Spinal cord (tissue), 10 donors: ENCODE measurements around the gene NDST1. TPM values are rescaled to one million over a fixed set of nuclear protein-coding genes. Genes with fewer than 3 reads are reported as not detected.

ENCODE experiments used
- DNase-seq, 6 donors: peaks; one replicate each; pipeline versions ENCODE4 v3.0.0 to v3.0.0-alpha.2; 2013 to 2015; ENCODE audit warnings: low spot score in 6 of 6, low read depth in 4 of 6
- H3K27ac ChIP-seq: one replicate; pipeline ENCODE4 v1.5.1; 2013; ENCODE audit warnings: low read depth, low read length, control low read depth
- H3K27me3 ChIP-seq: one replicate; pipeline ENCODE4 v1.6.1; 2013; ENCODE audit warnings: low read length; ENCODE audit not compliant: control insufficient read depth, insufficient read depth
- H3K36me3 ChIP-seq: one replicate; pipeline ENCODE4 v1.6.1; 2013; ENCODE audit warnings: low read length; ENCODE audit not compliant: control insufficient read depth, insufficient read depth
- H3K4me1 ChIP-seq: one replicate; pipeline ENCODE4 v1.6.1; 2013; ENCODE audit warnings: low read length; ENCODE audit not compliant: control insufficient read depth, insufficient read depth
- H3K4me3 ChIP-seq: one replicate; pipeline ENCODE4 v1.5.1; 2013; ENCODE audit warnings: low read depth, low read length, control low read depth
- H3K9me3 ChIP-seq: one replicate; pipeline ENCODE4 v1.6.1; 2013; ENCODE audit warnings: low read length; ENCODE audit not compliant: control insufficient read depth, insufficient read depth
- WGBS: methylation state at CpG from one replicate; pipeline ENCODE4 v1.1.5; 2013; ENCODE audit warnings: missing lambda C conversion rate; ENCODE audit not compliant: insufficient coverage; 5-methylcytosine and 5-hydroxymethylcytosine counted together
- polyA plus RNA-seq, 2 donors: library from polyadenylated mRNA; unstranded; fragments of 120-200 nt; gene quantifications; one replicate each; pipeline ENCODE4 v1.2.1, GENCODE V29; 2013; ENCODE audit not compliant: insufficient read length in 2 of 2
- total RNA-seq, 2 donors: library from RNA; depleted of rRNA in 1 of 2; stranded (reverse); fragments of 120-200 nt in 1 of 2; fragments of >200 nt in 1 of 2; gene quantifications; one replicate each; pipeline versions ENCODE4 v1.2.3 to v1.2.4, GENCODE V29; 2013 to 2014
- donor health status: healthy.

NDST1 gene
- total and polyA plus RNA-seq, 4 donors = 32.8 to 81.1 (median 59.1) TPM

DNA sequence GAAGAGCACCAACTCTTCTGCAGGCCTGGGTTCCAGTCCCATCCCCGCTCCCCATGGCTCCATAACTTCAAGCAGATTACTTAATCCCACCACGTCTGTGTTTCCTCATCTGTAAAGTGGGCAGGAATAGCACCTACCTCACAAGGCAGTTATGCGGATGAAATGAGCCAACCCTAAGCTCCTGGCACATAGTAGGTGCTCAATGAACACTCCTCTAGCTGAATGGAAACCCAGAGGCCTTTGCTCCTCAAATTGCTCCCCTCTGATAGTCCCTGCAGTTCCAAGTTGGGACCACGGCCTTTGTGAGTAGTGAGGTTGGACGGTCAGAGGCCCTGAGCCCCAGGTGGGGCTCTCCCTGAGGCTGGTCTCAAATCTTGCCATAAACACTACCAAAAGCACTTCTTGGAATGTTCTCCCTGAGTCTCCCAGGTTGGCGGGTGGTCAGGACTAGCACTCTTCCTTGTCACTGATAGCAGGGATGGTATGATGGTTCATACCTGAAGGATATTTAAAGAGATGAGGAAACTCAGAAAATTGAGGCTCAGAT is 97.0 kb downstream of the NDST1 start:
- no peak for DNase-seq
- H3K27me3 ChIP-seq = no peaks in the 10 kb centered on the region
- H3K4me1 ChIP-seq = peaks cover 33% of the 10 kb centered on the region
- no peak overlapping the region for H3K27ac ChIP-seq
- H3K4me3 ChIP-seq = no peak overlapping the region
- 97% methylated on average over 3 of the region's 6 CpGs for WGBS
- H3K9me3 ChIP-seq = no peaks in the 10 kb centered on the region
- no peaks in the 10 kb centered on the region for H3K36me3 ChIP-seq

DNA sequence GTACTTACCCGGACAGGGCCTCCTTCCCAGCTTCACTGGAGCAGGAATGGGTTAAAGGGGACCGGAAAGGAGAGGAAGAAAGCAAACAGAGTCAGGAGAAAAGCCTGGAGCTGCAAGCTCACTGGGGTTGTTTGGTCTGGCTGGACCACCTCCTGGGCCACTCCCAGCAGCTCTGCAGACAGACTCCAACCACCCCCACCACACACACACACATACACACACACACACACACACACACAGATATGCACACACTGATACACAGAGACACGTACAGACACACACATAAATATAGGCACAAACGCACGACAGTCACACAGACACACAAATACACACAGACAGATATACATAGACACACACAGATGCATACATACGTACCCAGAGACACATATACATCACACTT is 97.6 kb downstream of the NDST1 start:
- no peaks in the 10 kb centered on the region for H3K36me3 ChIP-seq
- H3K27me3 ChIP-seq = no peaks in the 10 kb centered on the region
- 73% methylated on average over 5 of the region's 6 CpGs for WGBS
- H3K9me3 ChIP-seq = no peaks in the 10 kb centered on the region
- DNase-seq = no peak
- no peak overlapping the region for H3K27ac ChIP-seq
- no peak overlapping the region for H3K4me3 ChIP-seq
- H3K4me1 ChIP-seq = peaks cover 31% of the 10 kb centered on the region

DNA sequence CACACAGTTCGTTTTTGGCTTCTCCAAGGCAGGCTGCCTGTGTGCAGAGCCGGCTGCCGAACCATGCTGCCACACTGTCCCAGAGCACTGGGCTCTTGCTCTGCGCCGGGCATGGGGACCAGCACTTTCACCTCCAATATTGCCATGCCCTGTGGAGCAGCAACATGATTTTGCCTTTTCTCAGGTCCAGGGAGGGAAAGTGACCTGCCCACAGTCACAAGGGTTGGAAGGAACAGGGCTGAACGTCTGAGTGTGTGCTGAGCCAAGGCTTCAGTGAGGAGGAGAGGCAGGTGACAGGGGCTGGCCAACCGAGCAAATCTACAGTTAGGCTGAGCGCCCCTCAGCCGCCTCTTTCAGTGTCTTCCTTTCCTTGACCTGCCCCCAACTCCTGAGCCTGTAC is 98.5 kb downstream of the NDST1 start:
- H3K27ac ChIP-seq = no peak overlapping the region
- H3K36me3 ChIP-seq = no peaks in the 10 kb centered on the region
- peaks cover 24% of the 10 kb centered on the region for H3K4me1 ChIP-seq
- no peak for DNase-seq
- no peaks in the 10 kb centered on the region for H3K9me3 ChIP-seq
- 79% methylated on average over 6 of the region's 9 CpGs for WGBS
- H3K4me3 ChIP-seq = no peak overlapping the region
- H3K27me3 ChIP-seq = no peaks in the 10 kb centered on the region

DNA sequence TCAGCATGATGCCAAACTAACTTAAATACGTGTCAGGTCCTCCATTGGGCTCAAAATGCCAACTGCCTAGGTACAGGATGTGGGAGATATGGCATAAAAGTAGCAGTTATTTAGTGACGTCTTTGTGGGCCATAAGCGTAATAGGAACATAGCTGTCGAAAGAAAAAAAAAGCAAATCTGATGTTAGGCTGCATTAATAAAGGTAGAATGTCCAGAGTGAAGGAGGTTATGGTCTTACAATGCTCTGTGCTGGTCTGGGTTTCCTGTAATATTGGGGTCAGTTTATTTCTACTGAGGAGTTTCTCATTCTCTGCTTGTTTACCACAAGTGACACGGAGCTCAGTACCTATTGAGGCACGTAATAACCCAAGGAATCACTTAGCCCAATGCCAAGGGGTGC is 99.2 kb downstream of the NDST1 start:
- Histone ChIP-seq H3K36me3 (no peaks in the 10 kb centered on the region), H3K27me3 (no peaks in the 10 kb centered on the region), H3K4me1 (peaks cover 18% of the 10 kb centered on the region), H3K4me3 (no peak overlapping the region), H3K27ac (no peak overlapping the region), H3K9me3 (no peaks in the 10 kb centered on the region)
- no peak for DNase-seq
- 88% methylated on average over 4 of the region's 6 CpGs for WGBS

Other genes starting within 250 kb of the NDST1 start
- gene CAMK2A, start 218.4 kb upstream of the NDST1 start, total RNA-seq = 10 to 100 TPM in 1 of 2 donors, 1 to 10 TPM in 1; 5.7 to 26.1 TPM
- gene CAMK2A, start 218.4 kb upstream of the NDST1 start, polyA plus RNA-seq = 10 to 100 TPM; 21.0 to 26.8 TPM
- gene ARSI, start 205.2 kb upstream of the NDST1 start, total RNA-seq = 10 to 100 TPM in 1 of 2 donors, 1 to 10 TPM in 1; 5.4 to 17.5 TPM
- 1 to 10 TPM; 1.3 to 5.0 TPM for gene ARSI, start 205.2 kb upstream of the NDST1 start, polyA plus RNA-seq
- 10 to 100 TPM in 1 of 2 donors, 1 to 10 TPM in 1; 8.7 to 22.5 TPM for gene TCOF1, start 150.4 kb upstream of the NDST1 start, total RNA-seq
- 10 to 100 TPM; 22.2 to 26.3 TPM for gene TCOF1, start 150.4 kb upstream of the NDST1 start, polyA plus RNA-seq
- gene CD74, start 95.2 kb upstream of the NDST1 start, total RNA-seq = 100 to 1,000 TPM in 1 of 2 donors, 10 to 100 TPM in 1; 96.3 to 175 TPM
- 100 to 1,000 TPM in 1 of 2 donors, 10 to 100 TPM in 1; 59.3 to 109 TPM for gene CD74, start 95.2 kb upstream of the NDST1 start, polyA plus RNA-seq
- gene RPS14, start 58.4 kb upstream of the NDST1 start, total RNA-seq = 1,000 to 10,000 TPM; 1,186 to 2,810 TPM
- 1,000 to 10,000 TPM; 1,016 to 1,168 TPM for gene RPS14, start 58.4 kb upstream of the NDST1 start, polyA plus RNA-seq
- 1 to 10 TPM; 5.3 to 6.9 TPM for gene SYNPO, start 132.5 kb downstream of the NDST1 start, total RNA-seq
- gene SYNPO, start 132.5 kb downstream of the NDST1 start, polyA plus RNA-seq = 10 to 100 TPM; 14.9 to 17.4 TPM
- 1 to 10 TPM; 4.6 to 5.5 TPM for gene MYOZ3, start 153.1 kb downstream of the NDST1 start, total RNA-seq
- 10 to 100 TPM; 11.5 to 15.6 TPM for gene MYOZ3, start 153.1 kb downstream of the NDST1 start, polyA plus RNA-seq
- 10 to 100 TPM; 29.7 to 45.2 TPM for gene RBM22, start 192.9 kb downstream of the NDST1 start, total RNA-seq
- 10 to 100 TPM; 64.3 to 69.4 TPM for gene RBM22, start 192.9 kb downstream of the NDST1 start, polyA plus RNA-seq